Measurements from ENCODE around the gene NME4. TPM values are rescaled to one million over a fixed set of nuclear protein-coding genes. Genes with fewer than 3 reads are reported as not detected.

Gene NME4
- total RNA-seq, 1 donor from 2014 or later, result 101 TPM

- H3K36me3 ChIP-seq, result no peaks in the 10 kb centered on the region
- H3K27me3 ChIP-seq (ENCODE audit: low read depth), result no peaks in the 10 kb centered on the region
- intact Hi-C loops (cut with micrococcal nuclease), result loop anchor here (10.0 kb wide), 1 partner anchor 132 kb away; the partner anchor contains the start of gene LUC7L
- H3K9me3 ChIP-seq (replicated peaks), result no peaks in the 10 kb centered on the region
- H3K27ac ChIP-seq (replicated peaks), result no peak overlapping the region
- no peak for TF ChIP-seq CTCF (IDR thresholded peaks at IDR 0.05; ENCODE audit: borderline replicate concordance)
- H3K4me1 ChIP-seq, result peaks cover 8% of the 10 kb centered on the region
- DNase-seq, result no peak
- no peak overlapping the region for H3K4me3 ChIP-seq
These were observed 40.3 kb upstream of the NME4 start for GRCh38 chr16:356741-357140.

GRCh38 chr16:359067-359763 lies 37.8 kb upstream of the NME4 start:
- no peak overlapping the region for H3K27ac ChIP-seq (replicated peaks)
- no peak overlapping the region for H3K4me3 ChIP-seq
- TF ChIP-seq CTCF (IDR thresholded peaks at IDR 0.05; ENCODE audit: borderline replicate concordance), result no peak
- H3K9me3 ChIP-seq (replicated peaks), result no peaks in the 10 kb centered on the region
- intact Hi-C loops (cut with micrococcal nuclease), result loop anchor here (10.0 kb wide), 1 partner anchor 134 kb away; the partner anchor contains the start of gene LUC7L
- no peak for DNase-seq
- H3K27me3 ChIP-seq (ENCODE audit: low read depth), result peaks cover 13% of the 10 kb centered on the region
- H3K36me3 ChIP-seq, result no peaks in the 10 kb centered on the region
- peaks cover 2% of the 10 kb centered on the region for H3K4me1 ChIP-seq

- no peak overlapping the region for H3K4me3 ChIP-seq
- H3K27me3 ChIP-seq (ENCODE audit: low read depth), result peaks cover 18% of the 10 kb centered on the region
- DNase-seq, result no peak
- H3K9me3 ChIP-seq (replicated peaks), result no peaks in the 10 kb centered on the region
- H3K27ac ChIP-seq (replicated peaks), result no peak overlapping the region
- intact Hi-C loops (cut with micrococcal nuclease), result loop anchor here (10.0 kb wide), 1 partner anchor 135 kb away; the partner anchor contains the start of gene LUC7L
- no peaks in the 10 kb centered on the region for H3K36me3 ChIP-seq
- no peak for TF ChIP-seq CTCF (IDR thresholded peaks at IDR 0.05; ENCODE audit: borderline replicate concordance)
- peaks cover 2% of the 10 kb centered on the region for H3K4me1 ChIP-seq
These were observed 36.9 kb upstream of the NME4 start for GRCh38 chr16:359871-360697.

- H3K27me3 ChIP-seq (ENCODE audit: low read depth), result peaks cover 18% of the 10 kb centered on the region
- H3K4me3 ChIP-seq, result no peak overlapping the region
- H3K27ac ChIP-seq (replicated peaks), result no peak overlapping the region
- TF ChIP-seq CTCF (IDR thresholded peaks at IDR 0.05; ENCODE audit: borderline replicate concordance), result no peak
- intact Hi-C loops (cut with micrococcal nuclease), result no loop called here
- peaks cover 2% of the 10 kb centered on the region for H3K4me1 ChIP-seq
- no peaks in the 10 kb centered on the region for H3K36me3 ChIP-seq
- DNase-seq, result no peak
- no peaks in the 10 kb centered on the region for H3K9me3 ChIP-seq (replicated peaks)
These were observed 36.2 kb upstream of the NME4 start for GRCh38 chr16:360698-361336.

- DNase-seq, result no peak
- Histone ChIP-seq H3K4me1 (peaks cover 2% of the 10 kb centered on the region), H3K36me3 (peaks cover 1% of the 10 kb centered on the region), H3K27ac (replicated peaks) (no peak overlapping the region), H3K4me3 (no peak overlapping the region), H3K9me3 (replicated peaks) (no peaks in the 10 kb centered on the region), H3K27me3 (ENCODE audit: low read depth) (peaks cover 18% of the 10 kb centered on the region)
- TF ChIP-seq CTCF (IDR thresholded peaks at IDR 0.05; ENCODE audit: borderline replicate concordance), result no peak
- intact Hi-C loops (cut with micrococcal nuclease), result no loop called here
These were observed 35.6 kb upstream of the NME4 start for GRCh38 chr16:361341-361871.

Data from left ventricle myocardium inferior (tissue), 1 donor.